Stomach smooth muscle (tissue), 2 donors: ENCODE measurements around the gene CD4.
A peak's percentile ranks its signal among the peaks of the same experiment; 100 is the strongest.

Experiments used
- H3K27ac ChIP-seq: one replicate; pipeline ENCODE4 v1.7.0; 2013; ENCODE audit warnings: mild to moderate bottlenecking, low read length, inconsistent platforms
- H3K27me3 ChIP-seq, 2 donors: one replicate each; pipeline ENCODE4 v1.7.0; 2013; ENCODE audit warnings: low read length in 2 of 2; ENCODE audit not compliant: insufficient read depth in 2 of 2, control insufficient read depth in 1 of 2
- H3K36me3 ChIP-seq, 2 donors: one replicate each; pipeline ENCODE4 v1.7.0; 2013; ENCODE audit warnings: low read length in 2 of 2; ENCODE audit not compliant: control insufficient read depth in 2 of 2, insufficient read depth in 2 of 2
- H3K4me1 ChIP-seq: one replicate; pipeline ENCODE4 v1.7.0; 2013; ENCODE audit warnings: low read length; ENCODE audit not compliant: control insufficient read depth, insufficient read depth
- H3K4me3 ChIP-seq, 2 donors: one replicate each; pipeline ENCODE4 v1.7.0; 2013; ENCODE audit warnings: low read length in 2 of 2
- H3K9ac ChIP-seq, 2 donors: one replicate each; pipeline ENCODE4 v1.7.0; 2013; ENCODE audit warnings: low read length in 2 of 2, mild to moderate bottlenecking in 1 of 2
- H3K9me3 ChIP-seq, 2 donors: one replicate each; pipeline ENCODE4 v1.7.0; 2013; ENCODE audit warnings: low read length in 2 of 2; ENCODE audit not compliant: control insufficient read depth in 2 of 2
- donor health status: healthy.
- donor health status: Pancreatic carcinoma.

The CD4 gene

DNA sequence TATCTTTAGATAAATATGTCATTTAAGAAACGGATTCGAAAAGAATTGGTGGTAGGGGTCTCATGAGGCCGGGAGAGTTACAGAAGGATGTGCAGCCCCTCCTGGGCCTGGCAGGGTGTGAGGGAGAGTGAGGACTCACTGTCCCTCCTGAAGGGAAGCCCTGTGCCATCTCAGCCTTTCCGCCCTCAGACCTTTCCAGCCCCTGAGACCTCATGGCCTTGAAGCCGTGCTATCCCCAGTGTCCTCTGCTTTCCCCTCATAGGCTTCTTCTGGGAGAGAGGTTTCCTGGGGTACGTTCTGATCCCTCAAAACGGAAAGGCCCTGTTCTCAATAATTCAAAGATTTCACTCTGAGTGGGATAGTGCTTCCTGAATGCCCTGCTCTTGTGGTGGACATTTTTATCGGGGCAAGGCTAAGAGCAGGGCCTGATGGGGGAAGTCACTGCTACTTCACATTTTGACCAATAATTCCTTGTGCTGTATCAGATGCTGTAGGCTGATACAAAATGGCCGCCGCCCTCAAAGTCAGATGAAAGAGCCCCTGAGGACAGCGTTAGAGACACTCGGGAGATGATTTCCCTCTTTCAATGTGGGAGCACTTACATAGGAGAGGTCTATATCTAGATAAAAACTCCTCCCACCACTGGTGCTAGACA, 1.3 kb downstream of the CD4 start:
- Histone ChIP-seq H3K36me3 (no peaks in the 10 kb centered on the region), H3K4me1 (peaks cover 4% of the 10 kb centered on the region), H3K9me3 (no peaks in the 10 kb centered on the region), H3K27ac (no peak overlapping the region), H3K9ac (no peak overlapping the region), H3K4me3 (no peak overlapping the region), H3K27me3 (no peaks in the 10 kb centered on the region)

GRCh38 chr12:6791931-6792520, 2.7 kb downstream of the CD4 start:
- Histone ChIP-seq H3K9ac (peak overlapping the region in 1 of 2 donors; percentile 32), H3K4me3 (no peak overlapping the region), H3K27ac (no peak overlapping the region)

DNA sequence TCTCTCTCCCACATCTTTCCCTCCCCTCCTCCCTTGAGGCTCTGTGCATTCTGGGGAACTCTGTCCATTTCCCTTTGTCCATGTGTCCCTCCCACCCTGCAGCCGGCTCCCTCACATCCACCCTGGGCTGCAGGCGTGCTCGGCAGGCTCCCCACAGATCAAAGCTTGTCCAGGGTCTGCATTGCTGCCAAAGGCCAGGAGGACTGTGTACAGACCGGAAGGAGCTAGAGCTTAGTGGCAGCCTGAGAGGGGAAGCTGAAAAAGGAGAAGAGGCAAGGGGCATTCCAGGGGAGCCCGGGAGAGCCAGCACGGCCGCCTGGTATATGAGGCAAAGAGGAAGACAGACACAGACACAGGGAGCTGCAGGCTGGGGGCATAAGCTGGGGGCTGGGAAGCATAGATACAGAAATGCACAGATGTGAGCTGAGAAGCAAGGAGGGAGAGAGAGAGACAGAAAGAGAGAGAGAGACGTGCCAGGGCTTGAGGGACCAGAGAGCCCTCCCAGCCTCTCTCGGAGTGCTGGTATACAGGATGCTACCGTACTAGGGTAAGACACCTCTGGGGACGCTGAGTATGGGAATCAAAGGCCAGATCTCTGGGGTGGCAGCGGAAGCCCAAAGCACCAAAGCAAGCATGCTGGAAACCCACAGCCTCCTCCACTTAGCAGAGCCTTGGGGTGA, 3.3 kb downstream of the CD4 start:
- H3K4me3 ChIP-seq, result peak overlapping the region in 1 of 2 donors; percentile 8
- H3K9ac ChIP-seq, result peak overlapping the region in 1 of 2 donors; percentile 32
- H3K27me3 ChIP-seq, result no peaks in the 10 kb centered on the region
- H3K36me3 ChIP-seq, result no peaks in the 10 kb centered on the region
- peaks cover 4% of the 10 kb centered on the region for H3K4me1 ChIP-seq
- no peak overlapping the region for H3K27ac ChIP-seq
- no peaks in the 10 kb centered on the region for H3K9me3 ChIP-seq

More at GRCh38 chr12:6791931-6792520, 2.7 kb downstream of the CD4 start:
- H3K36me3 ChIP-seq, result no peaks in the 10 kb centered on the region
- H3K9me3 ChIP-seq, result no peaks in the 10 kb centered on the region
- no peaks in the 10 kb centered on the region for H3K27me3 ChIP-seq
- H3K4me1 ChIP-seq, result peaks cover 4% of the 10 kb centered on the region

DNA sequence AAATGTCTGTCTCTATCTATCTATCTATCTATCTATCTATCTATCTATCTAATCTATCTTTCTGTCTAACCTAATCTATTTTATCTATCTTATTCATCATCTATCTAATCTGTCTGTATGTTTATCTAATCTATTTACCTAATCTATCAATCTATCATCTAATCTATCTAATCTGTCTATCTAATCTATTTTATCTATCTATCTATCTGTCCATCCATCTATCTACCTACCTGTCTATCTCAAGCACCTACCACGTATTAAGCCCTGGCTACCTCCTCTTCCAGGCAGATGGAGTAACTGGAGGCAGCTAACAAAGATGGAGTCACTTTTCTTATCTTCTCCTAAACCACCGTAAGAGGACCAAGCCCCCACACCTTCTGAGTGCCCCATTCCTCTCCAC, 5.8 kb downstream of the CD4 start:
- Histone ChIP-seq H3K36me3 (no peaks in the 10 kb centered on the region), H3K9ac (no peak overlapping the region), H3K27ac (no peak overlapping the region), H3K4me1 (peaks cover 4% of the 10 kb centered on the region), H3K9me3 (no peaks in the 10 kb centered on the region), H3K4me3 (no peak overlapping the region), H3K27me3 (no peaks in the 10 kb centered on the region)

GRCh38 chr12:6796576-6796975, 7.2 kb downstream of the CD4 start:
- Histone ChIP-seq H3K4me1 (peaks cover 4% of the 10 kb centered on the region), H3K36me3 (no peaks in the 10 kb centered on the region), H3K27ac (no peak overlapping the region), H3K4me3 (no peak overlapping the region), H3K9me3 (no peaks in the 10 kb centered on the region), H3K9ac (no peak overlapping the region), H3K27me3 (no peaks in the 10 kb centered on the region)

DNA sequence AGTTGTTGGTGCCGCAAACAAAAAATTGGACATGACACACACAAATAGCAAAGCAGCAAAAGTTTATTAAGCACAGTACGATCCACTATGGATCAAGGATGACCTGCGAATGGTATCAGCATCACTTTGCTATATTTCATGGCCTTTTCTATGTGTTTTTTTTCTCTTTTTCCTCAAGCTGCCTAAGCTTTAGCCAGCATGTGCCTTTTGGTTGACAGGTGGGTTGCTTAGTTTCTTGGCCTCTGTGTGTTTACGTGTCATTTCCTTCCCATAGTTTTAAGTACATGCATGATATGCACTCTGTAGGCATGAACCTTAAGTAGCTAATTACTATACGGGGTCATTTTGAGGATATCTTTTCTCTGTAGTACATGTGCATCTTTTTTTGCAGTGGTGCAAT, 9.8 kb downstream of the CD4 start:
- Histone ChIP-seq H3K36me3 (no peaks in the 10 kb centered on the region), H3K9ac (no peak overlapping the region), H3K27ac (no peak overlapping the region), H3K4me3 (no peak overlapping the region), H3K27me3 (no peaks in the 10 kb centered on the region), H3K4me1 (no peaks in the 10 kb centered on the region), H3K9me3 (no peaks in the 10 kb centered on the region)

GRCh38 chr12:6807170-6807569, 17.8 kb downstream of the CD4 start:
- Histone ChIP-seq H3K36me3 (no peaks in the 10 kb centered on the region), H3K9me3 (no peaks in the 10 kb centered on the region), H3K27me3 (no peaks in the 10 kb centered on the region), H3K27ac (no peak overlapping the region), H3K4me1 (no peaks in the 10 kb centered on the region), H3K4me3 (no peak overlapping the region), H3K9ac (no peak overlapping the region)

GRCh38 chr12:6809056-6809455, 19.7 kb downstream of the CD4 start:
- H3K4me3 ChIP-seq, result no peak overlapping the region
- H3K9ac ChIP-seq, result no peak overlapping the region
- H3K4me1 ChIP-seq, result no peaks in the 10 kb centered on the region
- H3K27ac ChIP-seq, result no peak overlapping the region
- no peaks in the 10 kb centered on the region for H3K9me3 ChIP-seq
- H3K27me3 ChIP-seq, result peaks cover 0 to under 1% of the 10 kb centered on the region in 2 donors
- H3K36me3 ChIP-seq, result no peaks in the 10 kb centered on the region

- Histone ChIP-seq H3K9ac (no peak overlapping the region), H3K27me3 (peaks cover 0 to 7% of the 10 kb centered on the region in 2 donors)
Measured at GRCh38 chr12:6810758-6811157, 21.4 kb downstream of the CD4 start.

GRCh38 chr12:6813363-6813762, 24.0 kb downstream of the CD4 start:
- peaks cover 2% of the 10 kb centered on the region for H3K4me1 ChIP-seq
- H3K9ac ChIP-seq, result no peak overlapping the region
- H3K9me3 ChIP-seq, result no peaks in the 10 kb centered on the region
- H3K27ac ChIP-seq, result no peak overlapping the region
- H3K27me3 ChIP-seq, result peaks cover 0 to 7% of the 10 kb centered on the region in 2 donors
- H3K36me3 ChIP-seq, result no peaks in the 10 kb centered on the region
- no peak overlapping the region for H3K4me3 ChIP-seq

More at GRCh38 chr12:6810758-6811157, 21.4 kb downstream of the CD4 start:
- no peak overlapping the region for H3K27ac ChIP-seq
- H3K4me3 ChIP-seq, result no peak overlapping the region
- H3K4me1 ChIP-seq, result peaks cover 2% of the 10 kb centered on the region
- H3K9me3 ChIP-seq, result no peaks in the 10 kb centered on the region
- H3K36me3 ChIP-seq, result no peaks in the 10 kb centered on the region

- Histone ChIP-seq H3K27ac (no peak overlapping the region), H3K4me3 (no peak overlapping the region), H3K27me3 (peaks cover 0 to 9% of the 10 kb centered on the region in 2 donors), H3K36me3 (no peaks in the 10 kb centered on the region), H3K9me3 (no peaks in the 10 kb centered on the region), H3K4me1 (peaks cover 9% of the 10 kb centered on the region), H3K9ac (no peak overlapping the region)
Measured at GRCh38 chr12:6816598-6816997, 27.3 kb downstream of the CD4 start.
